Activated CD8-positive, alpha-beta T cell treated with anti-CD3 and anti-CD28 coated beads, Interleukin-2, amount 10 ng/mL, durations not matched to agents 7 days and 5 days (primary cell): ENCODE data around the gene LAMA3. TPM values are rescaled to one million over a fixed set of nuclear protein-coding genes. Genes with fewer than 3 reads are reported as not detected.

Source experiments
- ATAC-seq: fragments of 150-1000 bp; cut with Tn5 transposase; one replicate; pipeline ENCODE4 v1.10.0; 2021; ENCODE audit warnings: moderate library complexity
- CTCF ChIA-PET: fragments of 350-600 bp; sonication (Branson Sonifier 250); formaldehyde crosslinking; loops from one replicate; lab custom pipeline; 2021; ENCODE audit warnings: antibody characterized with exemption; lab: Charles Lee
- POLR2A ChIA-PET: fragments of 350-600 bp; sonication (Branson Sonifier 250); formaldehyde crosslinking; loops from one replicate; lab custom pipeline; 2021; ENCODE audit warnings: antibody characterized with exemption; lab: Charles Lee
- DNase-seq: peaks from one replicate; pipeline ENCODE4 v3.0.0-alpha.2; 2020
- H3K27ac Mint-ChIP-seq: one replicate; pipeline ENCODE4 v1.8.0; 2021; ENCODE audit warnings: mild to moderate bottlenecking, mixed read lengths
- H3K27me3 Mint-ChIP-seq: one replicate; pipeline ENCODE4 v1.8.0; 2021; ENCODE audit warnings: low read depth, mixed read lengths
- H3K36me3 Mint-ChIP-seq: one replicate; pipeline ENCODE4 v1.8.0; 2021; ENCODE audit warnings: low read depth, mixed read lengths
- H3K4me1 Mint-ChIP-seq: one replicate; pipeline ENCODE4 v1.8.0; 2021; ENCODE audit warnings: low read depth, mixed read lengths
- H3K4me3 Mint-ChIP-seq: one replicate; pipeline ENCODE4 v1.8.0; 2021; ENCODE audit warnings: mild to moderate bottlenecking, mixed read lengths
- H3K9me3 Mint-ChIP-seq: one replicate; pipeline ENCODE4 v1.8.0; 2022; ENCODE audit warnings: mixed read lengths; ENCODE audit not compliant: insufficient read depth
- total RNA-seq, 2 experiments: library from RNA; stranded (reverse); gene quantifications; one replicate each; pipeline ENCODE4 v1.2.3, GENCODE V29; 2021

LAMA3 gene
- total RNA-seq, 2 experiments from 2014 or later, result 0.63 to 1.4 TPM

- Mint-ChIP-seq H3K27me3 (peaks cover 9% of the 10 kb centered on the region), H3K36me3 (no peaks in the 10 kb centered on the region), H3K4me1 (peaks cover 6% of the 10 kb centered on the region), H3K9me3 (no peaks in the 10 kb centered on the region), H3K27ac (no peak overlapping the region), H3K4me3 (no peak overlapping the region)
- ATAC-seq (no peak), DNase-seq (no peak)
- POLR2A ChIA-PET, result no interaction called here
- CTCF ChIA-PET, result interaction anchor here (0.8 kb wide), 1 partner anchor 14 kb away, joined by 3 read pairs; no protein-coding TSS in a partner anchor
These were observed 189.2 kb downstream of the LAMA3 start for GRCh38 chr18:23878336-23878900.

- Mint-ChIP-seq H3K4me3 (no peak overlapping the region), H3K27me3 (peaks cover 9% of the 10 kb centered on the region), H3K9me3 (no peaks in the 10 kb centered on the region), H3K27ac (no peak overlapping the region), H3K4me1 (peaks cover 5% of the 10 kb centered on the region), H3K36me3 (no peaks in the 10 kb centered on the region)
- DNase-seq (peak; percentile 12), ATAC-seq (no peak)
- ChIA-PET CTCF (interaction anchor here (1.3 to 1.4 kb wide), 2 partner anchors 18 to 40 kb away, joined by 4 to 5 read pairs; no protein-coding TSS in a partner anchor), POLR2A (no interaction called here)
These were observed 189.9 kb downstream of the LAMA3 start for GRCh38 chr18:23879126-23879525.

- Mint-ChIP-seq H3K4me1 (peaks cover 7% of the 10 kb centered on the region), H3K36me3 (no peaks in the 10 kb centered on the region), H3K27ac (no peak overlapping the region), H3K9me3 (no peaks in the 10 kb centered on the region), H3K4me3 (no peak overlapping the region), H3K27me3 (peaks cover 9% of the 10 kb centered on the region)
- CTCF ChIA-PET, result interaction anchor here (1.2 to 1.4 kb wide), 3 partner anchors 8 to 39 kb away, joined by 3 to 5 read pairs (median 4); no protein-coding TSS in a partner anchor
- ATAC-seq, result no peak
- POLR2A ChIA-PET, result no interaction called here
- no peak for DNase-seq
These were observed 190.3 kb downstream of the LAMA3 start for GRCh38 chr18:23879544-23879943.

DNA sequence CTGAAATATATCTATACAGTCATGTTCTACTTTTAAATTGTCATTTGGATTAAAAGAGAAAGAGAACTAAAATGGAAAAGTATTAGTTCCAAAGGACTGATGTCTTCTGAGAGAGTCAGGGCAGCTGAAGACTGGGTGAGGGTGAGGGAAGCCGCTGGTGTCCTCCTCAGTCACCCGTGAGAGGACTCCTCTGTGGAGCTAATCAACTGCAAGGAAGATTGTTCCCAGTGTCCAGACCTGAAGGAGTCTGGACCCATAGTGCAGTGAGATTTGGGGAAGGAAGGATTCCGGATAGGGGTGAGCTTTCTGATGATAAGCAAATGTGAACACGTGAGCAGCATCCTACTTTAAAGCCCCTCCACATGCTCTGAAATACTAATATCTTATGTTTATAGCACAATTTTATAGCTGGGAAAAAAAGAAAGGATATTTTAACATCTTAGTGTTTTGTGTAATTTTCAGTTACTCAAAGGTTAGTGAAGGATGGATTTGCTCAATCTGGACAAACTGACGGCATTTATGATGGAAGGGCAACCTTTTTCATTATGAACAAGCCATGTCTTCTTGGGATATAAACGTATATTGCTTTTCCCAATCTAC is 190.8 kb downstream of the LAMA3 start:
- DNase-seq (no peak), ATAC-seq (no peak)
- no peak overlapping the region for H3K4me3 Mint-ChIP-seq
- POLR2A ChIA-PET, result no interaction called here
- H3K4me1 Mint-ChIP-seq, result peaks cover 12% of the 10 kb centered on the region
- no peaks in the 10 kb centered on the region for H3K9me3 Mint-ChIP-seq
- H3K27me3 Mint-ChIP-seq, result peaks cover 9% of the 10 kb centered on the region
- CTCF ChIA-PET, result interaction anchor here (1.2 to 1.4 kb wide), 3 partner anchors 8 to 39 kb away, joined by 3 to 5 read pairs (median 4); no protein-coding TSS in a partner anchor
- no peak overlapping the region for H3K27ac Mint-ChIP-seq
- no peaks in the 10 kb centered on the region for H3K36me3 Mint-ChIP-seq

- H3K4me1 Mint-ChIP-seq, result peaks cover 20% of the 10 kb centered on the region
- CTCF ChIA-PET, result interaction anchor here (0.7 to 4.0 kb wide), 2 partner anchors 9 to 38 kb away, joined by 3 to 14 read pairs; no protein-coding TSS in a partner anchor
- no peaks in the 10 kb centered on the region for H3K36me3 Mint-ChIP-seq
- no peak for ATAC-seq
- no peak for DNase-seq
- POLR2A ChIA-PET, result no interaction called here
- H3K27me3 Mint-ChIP-seq, result peaks cover 5% of the 10 kb centered on the region
- H3K4me3 Mint-ChIP-seq, result no peak overlapping the region
- no peaks in the 10 kb centered on the region for H3K9me3 Mint-ChIP-seq
- H3K27ac Mint-ChIP-seq, result no peak overlapping the region
These were observed 191.8 kb downstream of the LAMA3 start for GRCh38 chr18:23880931-23881617.

GRCh38 chr18:23881778-23882177 is 192.5 kb downstream of the LAMA3 start:
- no peaks in the 10 kb centered on the region for H3K9me3 Mint-ChIP-seq
- H3K4me3 Mint-ChIP-seq, result no peak overlapping the region
- DNase-seq (no peak), ATAC-seq (no peak)
- no peak overlapping the region for H3K27ac Mint-ChIP-seq
- H3K4me1 Mint-ChIP-seq, result peaks cover 25% of the 10 kb centered on the region
- POLR2A ChIA-PET, result no interaction called here
- CTCF ChIA-PET, result interaction anchor here (4.0 kb wide), 1 partner anchor 37 kb away, joined by 14 read pairs; no protein-coding TSS in a partner anchor
- no peaks in the 10 kb centered on the region for H3K36me3 Mint-ChIP-seq
- H3K27me3 Mint-ChIP-seq, result peaks cover 2% of the 10 kb centered on the region

- peaks cover 30% of the 10 kb centered on the region for H3K4me1 Mint-ChIP-seq
- ChIA-PET CTCF (interaction anchor here (4.0 kb wide), 1 partner anchor 36 kb away, joined by 14 read pairs; no protein-coding TSS in a partner anchor), POLR2A (no interaction called here)
- H3K36me3 Mint-ChIP-seq, result no peaks in the 10 kb centered on the region
- H3K9me3 Mint-ChIP-seq, result no peaks in the 10 kb centered on the region
- no peak overlapping the region for H3K4me3 Mint-ChIP-seq
- H3K27me3 Mint-ChIP-seq, result peaks cover 2% of the 10 kb centered on the region
- H3K27ac Mint-ChIP-seq, result no peak overlapping the region
- ATAC-seq (no peak), DNase-seq (no peak)
These were observed 193.5 kb downstream of the LAMA3 start for GRCh38 chr18:23882616-23883276.

- CTCF ChIA-PET, result interaction anchor here (4.0 kb wide), 1 partner anchor 35 kb away, joined by 14 read pairs; no protein-coding TSS in a partner anchor
- Mint-ChIP-seq H3K27ac (no peak overlapping the region), H3K36me3 (no peaks in the 10 kb centered on the region), H3K27me3 (peaks cover 2% of the 10 kb centered on the region), H3K9me3 (no peaks in the 10 kb centered on the region), H3K4me3 (no peak overlapping the region), H3K4me1 (peaks cover 30% of the 10 kb centered on the region)
- POLR2A ChIA-PET, result no interaction called here
- ATAC-seq (no peak), DNase-seq (no peak)
These were observed 194.1 kb downstream of the LAMA3 start for GRCh38 chr18:23883277-23883790.

DNA sequence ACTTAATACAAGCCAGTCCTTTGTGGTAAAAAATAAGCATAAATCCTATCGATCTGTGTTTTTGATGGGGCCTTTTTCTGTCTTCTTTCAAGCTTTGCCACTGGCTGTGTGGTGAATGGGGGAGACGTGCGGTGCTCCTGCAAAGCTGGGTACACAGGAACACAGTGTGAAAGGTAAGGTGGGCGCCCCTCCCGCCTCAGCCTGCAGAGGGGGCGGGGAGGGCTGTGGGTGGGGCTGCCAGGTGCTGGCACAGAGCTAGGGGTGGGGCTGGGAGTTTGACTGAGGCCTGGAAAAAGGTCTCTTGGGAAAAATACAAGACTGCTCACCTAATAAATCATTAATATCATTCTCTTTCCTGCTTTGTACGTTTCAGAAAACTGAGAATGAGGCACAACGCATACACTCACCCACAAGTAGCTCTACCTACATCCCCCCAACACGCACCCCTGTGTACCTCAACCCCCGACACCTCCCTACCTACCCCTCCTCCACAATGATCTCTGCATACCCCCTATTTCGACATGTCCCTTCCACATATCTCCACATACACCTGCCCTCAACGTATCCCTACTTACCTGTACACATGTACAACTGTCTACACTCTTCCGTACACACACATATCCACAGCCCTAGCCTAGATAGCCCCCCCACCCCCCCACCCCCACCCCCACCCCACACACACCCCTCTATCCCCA is 195.6 kb downstream of the LAMA3 start:
- POLR2A ChIA-PET, result interaction anchor here (1.4 kb wide), 1 partner anchor 18 kb away, joined by 3 read pairs; no protein-coding TSS in a partner anchor
- Mint-ChIP-seq H3K9me3 (no peaks in the 10 kb centered on the region), H3K4me1 (peaks cover 32% of the 10 kb centered on the region), H3K36me3 (no peaks in the 10 kb centered on the region), H3K27ac (no peak overlapping the region), H3K4me3 (no peak overlapping the region), H3K27me3 (no peaks in the 10 kb centered on the region)
- CTCF ChIA-PET, result interaction anchor here (1.3 to 4.0 kb wide), 2 partner anchors 34 to 60 kb away, joined by 3 to 14 read pairs; no protein-coding TSS in a partner anchor
- DNase-seq (no peak), ATAC-seq (no peak)

GRCh38 chr18:23885750-23886149 is 196.5 kb downstream of the LAMA3 start:
- Mint-ChIP-seq H3K36me3 (no peaks in the 10 kb centered on the region), H3K4me3 (peak overlapping the region; percentile 33), H3K27me3 (peaks cover 2% of the 10 kb centered on the region), H3K27ac (peak overlapping the region; percentile 41), H3K9me3 (no peaks in the 10 kb centered on the region), H3K4me1 (peaks cover 32% of the 10 kb centered on the region)
- CTCF ChIA-PET, result interaction anchor here (0.6 to 1.3 kb wide), 3 partner anchors 33 to 549 kb away, joined by 3 to 4 read pairs (median 4); no protein-coding TSS in a partner anchor
- POLR2A ChIA-PET, result no interaction called here
- ATAC-seq (peak; percentile 78), DNase-seq (no peak)
